ENCODE data around the gene PUS1.
"Not testable (repeated sequence)": the region's sequence is repeated elsewhere in the genome, so short reads cannot be mapped to it uniquely, and the experiment has no call there.

Gene PUS1

GRCh38 chr12:131941116-131941986 lies 12.3 kb downstream of the PUS1 start:
- no peak for FAIRE-seq

DNA sequence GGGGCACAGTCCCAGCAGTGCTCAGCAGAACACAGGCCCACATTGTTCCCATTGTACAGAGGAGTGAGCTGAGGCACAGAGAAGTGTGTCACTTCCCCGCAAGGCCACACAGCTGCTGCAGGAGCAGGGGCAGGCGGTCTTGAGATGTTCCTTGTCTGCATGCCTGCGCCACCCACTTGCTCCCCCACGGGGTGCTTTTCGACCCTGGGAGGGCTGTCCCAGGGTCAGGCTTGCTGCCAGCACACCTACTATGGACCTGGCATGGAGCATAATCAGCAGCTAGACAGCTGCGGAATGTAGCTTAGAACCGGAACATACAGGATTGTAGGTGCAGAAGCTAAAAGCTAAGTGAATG lies 12.9 kb downstream of the PUS1 start:
- no peak for FAIRE-seq

DNA sequence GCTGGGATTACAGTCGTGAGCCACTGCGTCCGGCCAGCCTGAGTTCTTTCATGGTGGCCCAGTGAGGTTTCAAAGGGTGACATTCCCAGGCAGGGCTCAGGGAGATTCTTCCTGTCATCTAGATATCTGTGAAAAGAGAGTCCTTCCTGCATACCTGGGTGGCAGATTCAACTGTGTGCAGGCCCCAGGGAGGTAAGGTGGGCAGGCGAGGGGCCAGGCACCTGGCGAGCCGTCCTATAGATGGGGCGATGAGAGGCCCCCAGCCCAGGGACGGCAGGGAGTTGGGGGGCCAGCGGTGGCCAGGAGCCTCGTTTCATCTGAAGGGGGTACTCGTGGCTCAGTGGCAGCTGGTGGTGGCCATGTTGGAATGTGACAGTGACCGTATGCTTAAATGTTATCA lies 13.6 kb downstream of the PUS1 start:
- FAIRE-seq: no peak

- no peak for FAIRE-seq
Observed at GRCh38 chr12:131943389-131943788, 14.3 kb downstream of the PUS1 start.

DNA sequence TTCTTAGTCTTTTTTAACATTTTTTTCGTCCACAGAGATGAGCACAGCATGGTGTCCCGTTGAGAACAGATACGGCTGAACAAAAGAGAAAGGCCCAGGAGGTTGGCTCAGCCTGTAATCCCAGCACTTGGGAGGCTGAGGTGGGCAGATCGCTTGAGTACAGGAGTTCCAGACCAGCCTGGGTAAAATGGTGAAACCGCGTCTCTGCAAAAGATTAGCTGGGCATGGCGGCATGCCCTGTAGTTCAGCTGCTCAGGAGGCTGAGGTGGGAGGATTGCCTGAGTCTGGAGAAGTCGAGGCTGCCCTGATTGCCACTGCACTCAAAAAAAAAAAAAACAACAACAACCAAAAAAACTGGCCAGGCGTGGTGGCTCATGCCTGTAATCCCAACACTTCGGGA lies 14.8 kb downstream of the PUS1 start:
- FAIRE-seq: no peak

DNA sequence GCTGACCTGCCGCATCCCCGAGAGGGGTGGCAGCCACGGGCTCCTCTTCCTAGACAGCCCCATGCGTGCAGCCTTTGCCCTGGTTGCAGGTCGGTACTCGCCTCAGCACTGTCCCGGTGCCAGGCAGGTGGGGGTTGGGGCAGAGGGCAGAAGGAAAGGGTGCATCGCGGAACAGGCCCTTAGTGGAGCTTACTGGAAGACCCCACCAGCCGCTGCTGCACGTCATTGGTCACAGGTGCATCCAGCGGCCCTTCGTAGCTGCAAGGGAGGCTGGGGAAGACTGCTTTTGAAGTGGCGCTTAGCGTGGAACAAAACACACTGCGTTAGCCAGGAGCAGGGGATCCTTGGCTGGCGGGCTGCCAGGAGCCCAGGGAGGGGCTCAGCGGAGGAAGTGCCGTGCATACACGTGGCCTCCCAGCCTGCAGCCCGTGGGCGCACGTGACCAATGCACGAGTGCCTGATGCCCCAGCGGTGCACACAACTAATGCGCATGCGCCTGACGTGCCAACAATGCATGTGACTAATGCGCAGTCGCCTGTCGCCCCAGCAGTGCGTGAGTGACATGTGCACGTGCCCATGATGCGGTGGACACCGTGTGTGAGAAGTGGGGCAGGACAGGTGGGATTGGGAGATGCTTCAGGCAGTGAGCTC lies 15.7 kb downstream of the PUS1 start:
- FAIRE-seq: no peak

GRCh38 chr12:131946757-131947156 lies 17.7 kb downstream of the PUS1 start:
- FAIRE-seq: no peak

DNA sequence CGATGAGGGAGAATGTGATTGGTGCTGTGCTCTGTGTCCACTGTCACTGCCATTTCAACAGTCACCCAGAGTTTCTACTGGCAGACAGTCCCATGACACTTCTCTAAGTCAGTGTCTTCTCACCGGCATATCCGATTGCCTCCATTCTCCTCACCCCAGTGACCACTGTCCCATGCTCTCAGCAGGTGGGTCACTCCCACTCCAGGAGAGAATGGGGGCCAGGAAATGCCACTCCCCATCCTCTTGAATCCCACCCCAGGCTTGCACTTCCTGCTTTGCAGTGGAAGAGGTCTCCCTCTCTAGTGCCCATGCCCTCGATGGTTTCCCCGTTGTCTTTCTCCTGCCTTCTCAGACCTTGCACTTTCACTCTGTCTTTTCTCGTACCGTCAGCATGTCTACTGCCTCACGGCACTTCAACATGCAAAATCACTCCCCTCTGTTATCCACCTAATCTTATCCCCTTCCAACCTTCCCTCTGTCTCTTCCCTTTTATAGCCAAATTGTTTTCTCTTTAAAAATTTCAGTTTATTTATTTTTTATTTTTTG lies 18.5 kb downstream of the PUS1 start:
- FAIRE-seq: no peak

- FAIRE-seq: no peak
Observed at GRCh38 chr12:131948166-131948712, 19.2 kb downstream of the PUS1 start.

DNA sequence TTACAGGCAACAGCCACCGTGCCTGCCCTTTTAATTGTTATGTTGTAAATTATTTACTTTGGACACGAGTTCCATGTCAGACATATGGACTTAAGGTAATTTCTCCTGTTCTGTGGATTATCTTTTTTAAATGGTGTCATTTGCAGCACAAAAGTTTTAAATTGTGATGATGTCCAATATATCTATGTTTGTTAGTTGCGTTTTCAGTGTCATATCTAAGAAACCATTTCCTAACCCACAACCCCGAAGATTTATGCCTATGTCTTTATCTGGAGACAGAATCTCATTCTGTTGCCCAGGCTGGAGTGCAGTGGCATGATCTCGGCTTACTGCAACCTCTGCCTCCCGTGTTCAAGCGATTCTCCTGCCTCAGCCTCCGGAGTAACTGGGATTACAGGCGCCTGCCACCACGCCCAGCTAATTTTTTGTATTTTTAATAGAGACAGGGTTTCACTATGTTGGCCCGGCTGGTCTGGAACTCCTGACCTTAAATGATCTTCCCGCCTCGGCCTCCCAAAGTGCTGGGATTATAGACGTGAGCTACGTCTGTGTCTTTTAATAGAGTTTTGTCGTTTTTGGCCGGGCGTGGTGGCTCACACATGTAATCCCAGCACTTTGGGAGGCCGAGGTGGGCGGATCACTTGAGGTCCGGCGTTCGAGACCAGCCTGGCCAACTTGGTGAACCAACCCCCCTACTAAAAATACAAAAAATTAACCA lies 19.8 kb downstream of the PUS1 start:
- not testable (repeated sequence) for FAIRE-seq

GRCh38 chr12:131949431-131950181 lies 20.5 kb downstream of the PUS1 start, which contains the start of gene EP400:
EP400 (plus strand) TSS chr12:131949942; CDS start chr12:131960620, 10,678 bp downstream.
- no peak for FAIRE-seq

DNA sequence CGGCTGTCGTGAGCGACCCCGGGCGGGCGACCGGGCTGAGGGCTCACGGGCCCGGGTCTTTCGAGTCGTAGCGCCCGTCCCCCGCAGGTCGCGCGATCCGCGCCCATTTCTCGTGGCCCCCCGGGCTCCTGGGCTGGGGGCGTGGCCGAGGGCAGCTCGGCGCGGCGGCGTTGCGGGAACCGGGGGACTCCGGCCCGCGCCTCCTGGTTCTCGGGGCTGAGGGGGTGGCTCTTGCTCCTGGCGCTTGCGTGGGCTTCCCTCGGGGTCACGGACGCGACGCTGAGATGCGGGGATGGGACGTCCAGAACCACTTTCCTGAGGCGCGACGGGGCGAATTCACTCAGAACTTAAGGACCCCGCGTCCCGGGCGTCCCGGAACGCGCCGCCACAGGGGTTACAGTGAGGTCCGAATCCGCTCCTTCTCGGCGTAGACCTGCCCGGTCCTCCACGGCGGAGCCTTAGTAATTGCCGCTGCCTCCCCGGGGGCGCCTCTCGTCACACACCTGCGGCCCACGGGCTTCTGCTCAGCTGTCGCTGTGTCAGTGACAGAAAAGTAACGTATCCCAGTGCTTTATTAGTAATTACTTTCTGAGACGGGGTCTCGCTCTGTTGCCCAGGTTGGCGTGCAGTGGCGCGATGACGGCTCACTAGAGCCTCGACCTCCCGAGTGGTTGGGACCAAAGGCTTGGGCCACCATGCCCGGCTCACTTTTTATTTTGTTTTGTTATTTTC lies 21.3 kb downstream of the PUS1 start:
- no peak for FAIRE-seq

- not testable (repeated sequence) for FAIRE-seq
Observed at GRCh38 chr12:131953810-131954209, 24.7 kb downstream of the PUS1 start.

GRCh38 chr12:131954460-131954859 lies 25.4 kb downstream of the PUS1 start:
- not testable (repeated sequence) for FAIRE-seq

DNA sequence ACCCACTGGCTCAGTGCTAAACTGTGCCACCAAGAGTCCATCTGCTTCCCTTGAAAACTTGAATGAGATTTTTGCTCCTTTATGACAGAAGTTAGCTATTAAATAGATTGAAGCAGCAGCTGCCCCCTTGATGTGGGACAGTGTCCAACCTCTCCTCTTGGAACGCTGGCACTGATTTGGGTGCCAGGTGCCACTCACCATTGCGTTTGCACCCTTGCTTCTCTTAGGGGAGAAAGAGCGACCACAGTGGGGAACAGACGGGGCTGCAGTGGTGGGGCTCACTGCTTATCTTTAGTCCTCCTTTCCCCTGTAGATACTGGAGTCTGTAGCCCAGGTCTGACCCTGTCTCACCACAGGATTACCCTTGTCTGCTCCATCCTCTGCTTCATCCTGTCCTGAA lies 30.0 kb downstream of the PUS1 start:
- no peak for FAIRE-seq

DNA sequence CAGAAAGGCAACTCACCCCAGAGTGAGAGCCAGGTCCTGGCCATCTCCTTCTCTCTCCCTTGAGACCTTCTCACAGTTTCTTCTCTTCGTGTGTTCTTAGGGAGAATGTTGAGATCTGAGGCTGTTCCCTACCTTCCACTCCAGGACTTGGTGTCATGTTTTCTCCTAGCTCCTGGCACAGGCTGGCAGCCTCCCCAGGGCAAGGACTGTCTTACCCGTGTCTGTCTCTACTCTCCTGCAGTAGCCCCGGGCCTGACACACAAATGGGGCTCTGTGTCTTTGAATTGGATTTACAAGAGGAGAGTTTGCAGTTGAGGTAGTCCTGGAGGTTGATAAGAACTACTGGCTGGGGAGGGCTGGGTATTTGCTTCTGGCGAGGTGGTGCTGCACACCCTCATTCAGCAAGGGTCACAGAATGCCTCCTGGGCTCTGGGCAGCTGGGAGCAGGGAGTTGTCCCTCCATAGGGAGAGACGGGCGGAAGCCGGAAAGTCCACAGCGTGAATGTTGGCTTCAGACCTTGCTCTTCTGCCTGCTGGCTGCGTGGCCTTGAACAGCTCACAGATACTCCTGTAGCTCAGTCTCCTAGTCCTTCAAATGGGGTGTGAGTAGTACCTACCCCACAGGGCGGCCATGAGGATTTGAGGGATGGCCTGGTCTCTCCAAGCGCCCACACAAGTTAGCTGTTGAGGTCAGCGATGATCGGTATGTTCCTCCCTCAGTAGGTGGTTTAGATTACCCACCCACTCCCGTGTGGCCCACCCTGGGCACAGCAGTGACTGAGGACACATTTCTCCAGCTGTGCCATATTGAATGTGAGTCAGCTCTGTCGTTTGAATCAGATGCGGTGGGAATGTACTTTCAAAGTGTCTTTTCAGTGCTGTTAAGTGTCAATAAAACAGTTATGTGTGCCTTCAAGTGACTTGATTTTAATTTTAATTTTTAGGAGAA lies 30.8 kb downstream of the PUS1 start:
- no peak for FAIRE-seq

DNA sequence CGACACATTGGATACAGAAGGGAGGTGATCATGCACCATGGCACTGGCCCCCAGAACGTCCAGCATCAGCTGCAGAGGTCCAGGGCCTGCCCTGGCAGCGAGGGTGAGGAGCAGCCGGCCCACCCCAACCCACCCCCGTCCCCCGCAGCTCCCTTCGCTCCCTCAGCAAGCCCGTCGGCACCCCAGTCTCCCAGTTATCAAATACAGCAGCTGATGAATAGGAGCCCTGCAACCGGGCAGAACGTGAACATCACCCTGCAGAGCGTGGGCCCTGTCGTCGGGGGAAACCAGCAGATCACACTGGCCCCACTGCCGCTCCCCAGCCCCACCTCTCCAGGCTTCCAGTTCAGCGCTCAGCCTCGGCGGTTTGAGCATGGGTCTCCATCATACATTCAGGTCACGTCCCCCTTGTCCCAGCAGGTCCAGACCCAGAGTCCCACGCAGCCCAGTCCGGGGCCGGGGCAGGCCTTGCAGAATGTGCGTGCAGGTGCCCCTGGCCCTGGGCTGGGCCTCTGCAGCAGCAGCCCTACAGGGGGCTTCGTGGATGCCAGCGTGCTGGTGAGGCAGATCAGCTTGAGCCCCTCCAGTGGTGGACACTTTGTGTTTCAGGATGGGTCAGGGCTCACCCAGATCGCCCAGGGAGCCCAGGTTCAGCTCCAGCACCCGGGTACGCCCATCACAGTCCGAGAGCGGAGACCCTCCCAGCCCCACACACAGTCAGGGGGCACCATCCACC lies 31.7 kb downstream of the PUS1 start:
- not testable (repeated sequence) for FAIRE-seq

- FAIRE-seq: not testable (repeated sequence)
Observed at GRCh38 chr12:131961328-131961727, 32.3 kb downstream of the PUS1 start.

GRCh38 chr12:131962069-131962468 lies 33.0 kb downstream of the PUS1 start:
- no peak for FAIRE-seq
